Large intestine (tissue), 3 donors: ENCODE results near the gene LHX2. TPM values are rescaled to one million over a fixed set of nuclear protein-coding genes. Genes with fewer than 3 reads are reported as not detected.

Experiments used
- DNase-seq, 2 donors: peaks; one replicate each; pipeline versions ENCODE4 v3.0.0 to v3.0.0-alpha.2; 2013
- H3K27ac ChIP-seq: one replicate; pipeline ENCODE4 v1.5.1; 2013; ENCODE audit warnings: low read length
- H3K27me3 ChIP-seq: 2 replicates; pipeline ENCODE4 v1.6.1; 2013; ENCODE audit warnings: low read length; ENCODE audit not compliant: control insufficient read depth, insufficient read depth
- H3K36me3 ChIP-seq: 2 replicates; pipeline ENCODE4 v1.6.1; 2013; ENCODE audit warnings: low read length; ENCODE audit not compliant: control insufficient read depth, insufficient read depth
- H3K4me1 ChIP-seq: one replicate; pipeline ENCODE4 v1.6.1; 2013; ENCODE audit warnings: low read length; ENCODE audit not compliant: control insufficient read depth, insufficient read depth
- H3K4me3 ChIP-seq: one replicate; pipeline ENCODE4 v1.5.1; 2013; ENCODE audit warnings: low read length
- H3K9me3 ChIP-seq: one replicate; pipeline ENCODE4 v1.6.1; 2013; ENCODE audit warnings: mild to moderate bottlenecking, low read depth, low read length, moderate library complexity; ENCODE audit not compliant: control insufficient read depth
- WGBS: methylation state at CpG from one replicate; pipeline ENCODE4 v1.1.5; 2013; ENCODE audit warnings: low lambda C conversion rate; ENCODE audit not compliant: insufficient coverage; 5-methylcytosine and 5-hydroxymethylcytosine counted together
- polyA plus RNA-seq: library from polyadenylated mRNA; unstranded; fragments of 120-200 nt; gene quantifications from one replicate; pipeline ENCODE4 v1.2.1, GENCODE V29; 2013

Gene LHX2
- polyA plus RNA-seq, 1 donor = 0.12 TPM

DNA sequence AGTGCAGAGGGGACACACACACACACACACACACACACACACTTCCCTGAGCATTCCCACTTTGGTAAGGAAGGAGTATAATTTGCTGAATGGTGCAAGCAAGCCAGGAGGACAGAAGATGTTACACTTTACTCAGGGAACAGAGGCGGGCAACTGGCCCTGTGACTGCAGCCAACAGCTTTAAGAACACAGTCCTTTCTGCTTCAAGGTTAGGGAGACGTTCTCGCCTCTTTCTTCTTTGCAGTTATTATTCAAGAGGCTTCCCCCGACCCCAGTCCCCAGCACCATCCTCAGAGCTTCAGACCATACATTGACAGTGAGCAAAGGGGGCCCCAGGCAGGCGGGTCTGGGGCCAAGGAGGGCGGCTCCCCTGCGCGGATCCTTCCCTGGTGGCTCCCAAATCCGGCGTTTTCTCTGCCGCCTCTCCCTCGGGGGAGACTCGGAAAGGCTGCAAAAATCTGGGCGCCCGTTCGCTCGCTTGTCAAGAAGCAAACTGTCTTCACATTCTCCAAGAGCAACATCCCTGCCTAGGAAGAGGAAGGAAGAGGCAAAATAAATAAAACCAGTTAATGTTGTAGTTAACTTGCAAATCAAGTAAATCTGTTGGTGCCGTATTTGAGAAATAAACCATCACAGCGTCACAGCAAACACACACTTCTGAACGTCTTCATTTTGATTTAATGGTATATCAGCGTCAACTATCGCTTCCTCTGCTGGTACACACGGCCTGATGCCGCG is 3.8 kb upstream of the LHX2 start:
- no peaks in the 10 kb centered on the region for H3K36me3 ChIP-seq
- peaks cover 10% of the 10 kb centered on the region for H3K4me1 ChIP-seq
- H3K9me3 ChIP-seq = peaks cover 26% of the 10 kb centered on the region
- H3K4me3 ChIP-seq = no peak overlapping the region
- no peak overlapping the region for H3K27ac ChIP-seq
- DNase-seq = no peak
- WGBS = no CpG with 5 or more reads among the region's 25 CpGs
- H3K27me3 ChIP-seq = peaks cover 98% of the 10 kb centered on the region

DNA sequence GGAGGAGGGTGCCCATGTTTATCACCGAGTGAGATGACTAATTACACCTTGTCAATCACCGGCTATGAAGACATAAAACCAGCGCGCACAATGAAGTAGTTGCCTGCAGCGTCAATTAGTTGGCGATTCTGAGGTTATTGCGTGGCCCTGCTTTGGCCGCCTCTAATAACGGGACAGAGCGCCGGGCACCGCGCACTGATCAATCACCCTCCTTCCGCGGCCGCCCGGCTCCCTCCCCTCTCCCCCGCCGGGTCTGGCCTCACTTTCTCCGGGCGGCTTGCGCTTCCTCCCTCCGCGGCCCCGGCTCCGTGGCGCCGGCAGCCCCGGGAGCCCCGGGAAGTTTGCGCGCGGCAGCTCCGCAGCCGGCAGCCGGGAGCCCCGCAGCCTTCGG is 3.3 kb upstream of the LHX2 start:
- peaks cover 10% of the 10 kb centered on the region for H3K4me1 ChIP-seq

DNA sequence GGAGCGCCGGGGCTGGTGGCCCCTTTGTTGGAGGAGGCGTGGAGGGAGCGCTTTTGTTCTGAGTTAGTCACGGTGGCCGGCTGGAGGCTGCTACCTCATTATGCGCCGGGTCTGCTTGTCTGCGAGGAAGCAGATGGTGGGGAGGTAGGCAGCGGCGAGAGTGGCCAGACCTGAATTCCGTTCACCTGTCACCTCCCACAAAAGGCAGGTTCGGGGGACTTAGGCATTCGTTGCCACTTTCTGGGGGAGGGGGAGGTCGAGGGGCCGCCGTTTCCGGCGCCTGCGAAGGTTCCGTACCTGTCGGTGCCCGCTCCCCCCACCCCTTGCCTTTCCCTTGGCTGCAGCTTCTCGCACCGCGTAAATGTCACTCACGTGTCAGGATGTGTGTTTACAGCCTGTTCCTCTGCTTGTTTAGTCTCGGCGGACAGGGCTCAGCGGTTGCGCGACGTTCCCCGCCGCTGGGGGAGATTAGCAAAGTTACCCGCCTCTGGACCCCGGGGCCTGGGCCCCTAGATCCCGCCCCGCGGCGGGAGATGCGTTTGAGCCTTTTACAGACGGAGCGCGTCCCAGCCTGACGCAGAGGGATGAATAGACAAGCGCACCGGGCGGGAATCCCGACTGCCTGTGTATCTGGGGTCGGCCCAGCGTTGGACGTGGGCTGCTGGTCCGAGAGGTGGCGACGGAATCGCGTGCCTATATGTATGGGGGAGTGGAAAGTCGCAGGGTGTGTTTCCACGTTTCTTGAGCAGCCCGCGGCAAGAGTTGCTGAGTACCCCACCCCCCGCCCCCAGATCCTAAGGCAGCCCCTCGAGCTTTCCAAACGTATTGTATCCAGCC is 2.7 kb upstream of the LHX2 start:
- no peak overlapping the region for H3K4me3 ChIP-seq
- no peak for DNase-seq
- peaks cover 10% of the 10 kb centered on the region for H3K4me1 ChIP-seq
- peaks cover 35% of the 10 kb centered on the region for H3K9me3 ChIP-seq
- H3K27ac ChIP-seq = no peak overlapping the region
- H3K36me3 ChIP-seq = no peaks in the 10 kb centered on the region
- no CpG with 5 or more reads among the region's 65 CpGs for WGBS
- H3K27me3 ChIP-seq = peaks cover 98% of the 10 kb centered on the region

More for the DNA sequence above, 3.3 kb upstream of the LHX2 start:
- no peaks in the 10 kb centered on the region for H3K36me3 ChIP-seq
- H3K4me3 ChIP-seq = no peak overlapping the region
- no peak overlapping the region for H3K27ac ChIP-seq
- DNase-seq = no peak
- no CpG with 5 or more reads among the region's 38 CpGs for WGBS
- peaks cover 98% of the 10 kb centered on the region for H3K27me3 ChIP-seq
- peaks cover 30% of the 10 kb centered on the region for H3K9me3 ChIP-seq

DNA sequence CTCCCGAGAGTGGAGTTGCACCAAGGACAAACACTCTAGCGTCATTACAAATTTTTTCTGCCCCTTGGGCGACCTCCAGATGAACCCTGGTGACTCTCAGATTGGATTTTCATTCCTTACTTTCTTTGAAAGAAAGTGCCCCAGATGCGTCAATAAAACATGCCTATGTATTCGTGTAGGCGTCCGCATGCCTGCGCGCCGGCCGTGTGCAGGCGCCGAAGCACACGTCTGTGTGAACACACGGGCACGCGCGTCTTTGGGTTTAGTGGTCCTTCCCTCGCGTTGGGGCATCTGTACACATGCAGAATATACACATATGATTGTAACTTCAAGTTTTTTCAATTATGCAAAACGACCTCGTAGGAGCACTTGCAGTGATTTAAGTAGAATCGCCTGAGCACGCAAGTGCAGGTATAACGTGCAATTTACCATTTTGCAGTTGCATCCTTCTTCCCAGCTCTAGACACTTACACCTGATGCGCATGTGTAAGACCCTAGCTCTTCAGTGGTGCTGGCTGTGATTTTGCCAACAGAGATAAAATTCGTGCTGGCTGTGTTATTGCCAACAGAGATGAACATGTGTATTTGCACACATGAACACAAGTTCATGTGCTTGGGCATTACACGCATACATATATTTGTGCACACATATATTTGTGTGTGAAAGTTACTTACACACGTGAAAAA is 1.9 kb upstream of the LHX2 start:
- no peaks in the 10 kb centered on the region for H3K36me3 ChIP-seq
- no CpG with 5 or more reads among the region's 29 CpGs for WGBS

DNA sequence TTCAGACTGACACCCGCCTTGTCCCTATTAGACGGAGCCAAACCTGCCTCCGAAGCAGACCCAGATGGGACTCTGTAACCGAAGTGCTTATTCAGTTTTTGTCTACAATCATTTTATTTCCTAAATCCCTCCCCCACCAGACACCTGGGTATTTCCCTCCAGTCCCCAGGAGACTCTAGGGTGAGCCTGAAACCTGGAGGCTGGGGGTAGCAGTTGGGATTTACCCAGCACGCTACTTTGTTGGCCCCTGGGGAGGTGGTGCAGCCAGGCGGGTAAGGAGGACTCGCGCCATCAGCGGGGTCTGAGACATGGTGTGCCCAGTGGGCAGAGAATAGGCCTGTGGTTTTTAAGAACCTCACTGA is 1.3 kb upstream of the LHX2 start:
- no peak for DNase-seq
- WGBS = no CpG with 5 or more reads among the region's 9 CpGs
- no peaks in the 10 kb centered on the region for H3K36me3 ChIP-seq
- H3K27me3 ChIP-seq = peaks cover 99% of the 10 kb centered on the region
- H3K4me3 ChIP-seq = no peak overlapping the region
- H3K4me1 ChIP-seq = peaks cover 10% of the 10 kb centered on the region
- H3K27ac ChIP-seq = no peak overlapping the region
- peaks cover 35% of the 10 kb centered on the region for H3K9me3 ChIP-seq

More for the DNA sequence above, 1.9 kb upstream of the LHX2 start:
- peaks cover 98% of the 10 kb centered on the region for H3K27me3 ChIP-seq
- H3K4me3 ChIP-seq = no peak overlapping the region
- H3K9me3 ChIP-seq = peaks cover 35% of the 10 kb centered on the region
- peaks cover 10% of the 10 kb centered on the region for H3K4me1 ChIP-seq
- no peak for DNase-seq
- no peak overlapping the region for H3K27ac ChIP-seq

DNA sequence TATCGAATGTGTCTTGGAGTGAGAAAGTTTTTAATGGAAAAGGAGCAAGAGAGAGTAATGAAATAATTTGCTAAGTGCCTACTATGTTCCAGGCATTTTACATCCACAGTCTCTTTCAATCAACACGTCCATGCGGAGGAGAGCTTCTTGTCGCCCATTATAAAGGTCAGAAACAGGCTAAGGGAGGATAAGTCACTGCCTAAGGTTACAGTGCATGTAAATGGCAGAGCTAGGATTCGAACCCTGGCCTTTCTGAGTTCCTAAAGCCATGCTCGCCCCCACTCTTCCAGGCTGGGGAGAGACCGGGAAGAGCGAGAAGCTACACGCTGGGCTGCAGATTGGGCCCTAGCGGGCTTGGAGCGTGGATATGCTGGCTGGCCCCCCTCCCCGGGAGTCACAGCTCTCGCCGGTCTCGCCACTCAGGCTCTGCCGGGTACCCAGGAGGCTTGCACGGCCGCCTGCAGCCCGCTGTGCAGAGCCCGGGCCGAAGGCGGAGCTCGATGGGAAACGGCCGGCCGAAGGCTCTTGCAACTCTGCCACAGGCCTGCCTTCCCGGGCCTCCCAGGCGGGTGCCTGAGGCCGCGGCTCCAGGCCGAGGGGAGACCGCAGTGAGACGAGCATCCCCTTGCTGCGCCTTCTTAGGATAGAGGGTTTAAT is 775 bp upstream of the LHX2 start:
- Histone ChIP-seq H3K9me3 (peaks cover 39% of the 10 kb centered on the region), H3K27ac (no peak overlapping the region), H3K4me3 (no peak overlapping the region), H3K27me3 (peaks cover 99% of the 10 kb centered on the region), H3K4me1 (peaks cover 10% of the 10 kb centered on the region), H3K36me3 (no peaks in the 10 kb centered on the region)
- no CpG with 5 or more reads among the region's 34 CpGs for WGBS
- no peak for DNase-seq

DNA sequence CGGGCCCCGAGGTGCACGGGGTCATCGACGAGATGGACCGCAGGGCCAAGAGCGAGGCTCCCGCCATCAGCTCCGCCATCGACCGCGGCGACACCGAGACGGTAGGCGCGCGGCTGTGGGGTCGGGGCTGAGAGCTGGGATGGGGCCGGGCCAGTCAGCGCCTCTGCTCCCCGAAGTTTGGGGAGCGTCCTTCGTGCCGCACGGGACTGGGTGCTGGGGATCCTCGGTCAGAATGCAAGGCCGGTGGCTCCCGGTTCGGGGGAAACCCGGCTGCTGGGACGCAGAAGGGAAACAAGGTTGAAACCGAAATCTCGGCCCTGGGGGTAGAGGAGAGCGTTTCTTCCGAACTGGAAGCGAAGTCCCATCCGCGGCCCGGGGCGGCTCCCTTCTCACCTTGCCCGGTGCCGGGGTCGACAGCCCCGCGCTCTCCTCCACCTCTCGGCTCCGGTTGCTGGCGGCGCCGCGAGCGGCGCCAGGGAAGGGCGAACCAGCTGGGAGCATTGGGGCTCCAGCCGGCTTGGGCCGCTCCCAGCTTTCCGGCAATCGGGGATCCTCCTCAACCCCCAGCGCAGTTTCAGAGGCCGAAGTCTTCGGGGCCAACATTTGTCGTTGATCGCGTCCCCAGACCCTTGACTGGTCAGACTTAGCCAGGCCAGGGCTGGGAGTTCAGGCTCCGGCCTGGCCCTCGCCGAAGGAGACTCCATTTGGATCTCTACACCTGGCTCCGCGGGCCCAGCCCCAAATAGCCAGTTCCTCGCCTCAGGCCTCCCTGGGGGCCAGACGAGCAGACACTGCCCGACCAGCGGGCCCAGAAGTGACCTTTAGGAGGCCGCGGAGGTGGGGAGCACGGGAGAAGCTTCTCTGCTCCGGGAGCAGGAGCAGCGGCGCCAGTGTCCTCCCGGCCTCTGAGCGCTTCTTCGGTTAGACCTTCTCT is 1.1 kb downstream of the LHX2 start:
- Histone ChIP-seq H3K36me3 (no peaks in the 10 kb centered on the region), H3K27me3 (peaks cover 99% of the 10 kb centered on the region), H3K9me3 (peaks cover 47% of the 10 kb centered on the region), H3K27ac (no peak overlapping the region), H3K4me1 (peaks cover 14% of the 10 kb centered on the region), H3K4me3 (no peak overlapping the region)
- no peak for DNase-seq
- WGBS = no CpG with 5 or more reads among the region's 83 CpGs

DNA sequence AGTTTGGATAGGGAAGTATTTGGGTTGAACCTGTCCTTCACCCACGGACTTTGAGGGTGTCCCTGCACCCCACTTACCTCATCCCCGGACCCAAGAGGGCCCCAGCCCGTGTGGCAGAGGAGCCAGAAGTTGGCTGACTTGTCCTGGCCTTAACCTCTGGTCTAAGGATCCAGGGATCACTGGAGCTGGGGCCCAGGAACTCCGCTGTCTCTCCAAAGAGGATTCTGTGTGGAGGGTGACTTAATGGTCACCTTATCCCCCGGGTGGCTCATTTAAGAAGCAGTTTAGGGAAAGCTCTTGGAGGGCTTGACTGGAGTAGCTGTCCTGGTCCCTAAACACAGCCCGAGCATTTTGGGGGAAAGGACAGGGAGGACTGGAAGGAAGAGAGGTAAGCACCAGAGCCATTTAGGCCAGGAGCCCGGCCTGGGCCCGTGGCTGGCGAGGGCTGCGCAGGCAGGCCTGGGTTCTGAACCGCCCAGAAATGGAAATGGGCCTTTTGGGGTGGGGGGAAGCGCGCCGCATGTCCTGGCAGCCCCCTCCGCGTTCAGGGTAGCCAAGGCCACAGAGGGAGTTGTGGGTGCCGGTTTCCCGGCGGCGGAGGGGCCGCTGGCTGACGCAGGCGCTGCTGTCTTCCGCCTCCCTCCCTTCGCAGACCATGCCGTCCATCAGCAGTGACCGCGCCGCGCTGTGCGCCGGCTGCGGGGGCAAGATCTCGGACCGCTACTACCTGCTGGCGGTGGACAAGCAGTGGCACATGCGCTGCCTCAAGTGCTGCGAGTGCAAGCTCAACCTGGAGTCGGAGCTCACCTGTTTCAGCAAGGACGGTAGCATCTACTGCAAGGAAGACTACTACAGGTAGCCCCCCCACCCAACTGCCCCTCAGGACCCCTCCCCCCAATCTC is 2.0 kb downstream of the LHX2 start:
- Histone ChIP-seq H3K27ac (no peak overlapping the region), H3K4me3 (no peak overlapping the region), H3K36me3 (no peaks in the 10 kb centered on the region), H3K9me3 (peaks cover 47% of the 10 kb centered on the region), H3K27me3 (peaks cover 99% of the 10 kb centered on the region), H3K4me1 (peaks cover 13% of the 10 kb centered on the region)
- no peak for DNase-seq
- no CpG with 5 or more reads among the region's 40 CpGs for WGBS
